Measurements from ENCODE around the gene ATG16L1.

The ATG16L1 gene

GRCh38 chr2:233301248-233301647 lies 49.8 kb downstream of the ATG16L1 start:
- no peak for TF ChIP-seq CTCF (IDR thresholded peaks at IDR 0.05; ENCODE audit: extremely low read depth, insufficient read depth, missing control alignments)
- DNase-seq (ENCODE audit: low spot score): no peak
- in situ Hi-C loops (cut with MboI; ENCODE audit: low pct_unique_long_range_greater_than_20kb, low sequenced_read_pairs, unreplicated experiment): no loop called here

GRCh38 chr2:233301811-233302210 lies 50.3 kb downstream of the ATG16L1 start:
- in situ Hi-C loops (cut with MboI; ENCODE audit: low pct_unique_long_range_greater_than_20kb, low sequenced_read_pairs, unreplicated experiment): no loop called here
- TF ChIP-seq CTCF (IDR thresholded peaks at IDR 0.05; ENCODE audit: extremely low read depth, insufficient read depth, missing control alignments): no peak
- DNase-seq (ENCODE audit: low spot score): no peak

- in situ Hi-C loops (cut with MboI; ENCODE audit: low pct_unique_long_range_greater_than_20kb, low sequenced_read_pairs, unreplicated experiment): no loop called here
- DNase-seq (ENCODE audit: low spot score): no peak
Measured at GRCh38 chr2:233303252-233303651, 51.8 kb downstream of the ATG16L1 start.

DNA sequence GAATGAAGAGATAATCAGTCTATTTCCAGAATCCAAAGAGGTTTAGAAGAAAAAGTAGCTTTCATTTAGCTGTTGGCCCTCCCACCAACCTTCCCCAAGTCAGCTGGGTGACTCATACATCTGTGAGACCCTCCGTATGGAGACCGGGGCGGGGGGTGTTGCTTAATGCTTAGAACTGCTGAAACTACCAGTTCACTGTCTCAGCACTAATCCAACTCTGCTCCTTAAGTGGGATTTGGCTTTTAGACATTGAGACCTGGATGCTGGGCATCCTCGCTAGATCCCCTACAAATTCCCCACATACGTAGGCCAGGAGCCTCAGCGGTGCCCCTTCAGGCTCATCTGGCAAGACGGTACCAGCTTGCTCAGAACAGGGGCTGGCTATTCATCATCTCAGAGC lies 56.1 kb downstream of the ATG16L1 start, which contains the start of gene SAG:
Gene SAG, plus strand, starts transcription at position 252 of the 400 bp plus-strand sequence. CDS start 1,374 bp downstream, outside the sequence.
- TF ChIP-seq CTCF (IDR thresholded peaks at IDR 0.05; ENCODE audit: extremely low read depth, insufficient read depth, missing control alignments): no peak
- DNase-seq (ENCODE audit: low spot score): no peak
- in situ Hi-C loops (cut with MboI; ENCODE audit: low pct_unique_long_range_greater_than_20kb, low sequenced_read_pairs, unreplicated experiment): no loop called here

More at GRCh38 chr2:233303252-233303651, 51.8 kb downstream of the ATG16L1 start:
- TF ChIP-seq CTCF (IDR thresholded peaks at IDR 0.05; ENCODE audit: extremely low read depth, insufficient read depth, missing control alignments): peak; percentile 5

DNA sequence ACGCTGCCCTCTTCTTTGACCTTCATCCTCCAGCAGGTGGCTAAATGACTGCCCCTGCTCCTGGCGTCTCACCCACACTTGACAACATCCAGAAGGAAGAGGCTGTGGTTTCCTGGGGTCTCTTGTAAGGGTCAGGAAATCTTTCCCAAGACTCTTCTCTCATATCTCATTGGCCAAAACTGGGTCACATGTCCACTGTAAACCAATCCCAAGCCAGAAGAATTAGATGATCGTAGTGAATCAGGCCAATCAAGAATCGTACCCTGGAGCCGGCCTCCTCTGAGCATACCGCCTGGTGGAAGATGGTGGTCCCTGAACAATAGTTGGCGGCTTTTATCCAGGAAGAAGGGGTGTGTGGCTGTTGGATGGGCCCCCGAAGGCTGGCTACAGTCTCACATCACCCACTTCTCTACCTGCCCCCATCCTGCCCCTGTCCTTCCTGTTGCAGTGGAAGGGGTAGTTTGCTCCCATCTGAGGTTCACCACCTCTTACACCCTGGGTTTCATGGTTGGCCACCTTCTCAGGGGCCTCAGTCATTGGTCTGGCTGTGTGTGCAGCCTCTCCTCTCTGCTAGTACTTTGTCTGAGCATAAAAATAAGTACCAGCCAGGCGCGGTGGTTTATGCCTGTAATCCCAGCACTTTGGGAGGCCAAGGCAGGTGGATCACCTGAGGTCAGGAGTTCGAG lies 59.9 kb downstream of the ATG16L1 start:
- TF ChIP-seq CTCF (IDR thresholded peaks at IDR 0.05; ENCODE audit: extremely low read depth, insufficient read depth, missing control alignments): no peak
- no peak for DNase-seq (ENCODE audit: low spot score)
- in situ Hi-C loops (cut with MboI; ENCODE audit: low pct_unique_long_range_greater_than_20kb, low sequenced_read_pairs, unreplicated experiment): no loop called here

GRCh38 chr2:233312874-233313273 lies 61.4 kb downstream of the ATG16L1 start:
- DNase-seq (ENCODE audit: low spot score): peak; percentile 47
- no peak for TF ChIP-seq CTCF (IDR thresholded peaks at IDR 0.05; ENCODE audit: extremely low read depth, insufficient read depth, missing control alignments)
- in situ Hi-C loops (cut with MboI; ENCODE audit: low pct_unique_long_range_greater_than_20kb, low sequenced_read_pairs, unreplicated experiment): no loop called here

Measured in GM13977 (cell line).